GM12878 (cell line): ENCODE results near the gene ACSS1. TPM values are rescaled to one million over a fixed set of nuclear protein-coding genes. Genes with fewer than 3 reads are reported as not detected.

Experiments
- ATAC-seq: fragments of 200-7000 bp; cut with Tn5 transposase; 3 replicates; pipeline ENCODE4 v1.9.1; 2020; ENCODE audit warnings: mild to moderate bottlenecking, moderate library complexity
- BruUV-seq: library from RNA; stranded (reverse); fragments of 400-500 nt; replicated peaks from 2 replicates; lab custom pipeline; 2021; lab: Mats Ljungman, UMichigan
- CTCF ChIA-PET: fragments of 300-600 bp; sonication (Branson Sonifier 250); formaldehyde crosslinking; extraction: SDS; loops from one replicate; lab custom pipeline; 2021; ENCODE audit warnings: inconsistent platforms; lab: Yijun Ruan, JAX
- POLR2A ChIA-PET: fragments of 350-600 bp; formaldehyde crosslinking; extraction: SDS; loops from one replicate; lab custom pipeline; 2021; ENCODE audit warnings: inconsistent platforms; lab: Charles Lee
- RAD21 ChIA-PET: fragments of 300-600 bp; sonication (Branson Sonifier 250); formaldehyde crosslinking; loops from one replicate; lab custom pipeline; 2023; ENCODE audit warnings: antibody characterized with exemption; ENCODE audit not compliant: unreplicated experiment; lab: Charles Lee
- SMC1A ChIA-PET: fragments of 300-600 bp; sonication (Branson Sonifier 250); formaldehyde crosslinking; loops from one replicate; lab custom pipeline; 2023; ENCODE audit not compliant: unreplicated experiment, uncharacterized antibody; lab: Charles Lee
- DNase-seq: peaks from one replicate; pipeline ENCODE4 v3.0.0-alpha.2; 2011; ENCODE audit warnings: low read depth, low spot score
- FAIRE-seq: peaks from 3 replicates; lab custom pipeline; 2011; peaks lifted over from hg19 to GRCh38; lab: Jason Lieb, UNC
- H2AFZ ChIP-seq: 2 replicates; pipeline ENCODE4 v1.6.0; 2011; ENCODE audit warnings: low read depth, low read length, control low read depth; ENCODE audit not compliant: control insufficient read depth
- H3K27ac ChIP-seq: 2 replicates; pipeline ENCODE4 v1.5.1; 2011; ENCODE audit warnings: control low read depth; ENCODE audit not compliant: control insufficient read depth, insufficient read depth
- H3K27me3 ChIP-seq, 2 experiments: replicated peaks in 1 of 2; 2 replicates each; pipeline versions ENCODE4 v1.6.0 to v1.6.1; 2011; ENCODE audit warnings: low read length in 1 of 2; ENCODE audit not compliant: control insufficient read depth in 2 of 2, insufficient read depth in 2 of 2
- H3K36me3 ChIP-seq, 2 experiments: 2 replicates each; pipeline ENCODE4 v1.5.1; 2011; ENCODE audit warnings: low read length in 1 of 2; ENCODE audit not compliant: control insufficient read depth in 2 of 2, insufficient read depth in 2 of 2
- H3K4me1 ChIP-seq: 2 replicates; pipeline ENCODE4 v1.6.1; 2011; ENCODE audit warnings: mild to moderate bottlenecking, low read length, moderate library complexity, mixed read lengths; ENCODE audit not compliant: control insufficient read depth, insufficient read depth
- H3K4me2 ChIP-seq: 2 replicates; pipeline ENCODE4 v1.6.0; 2011; ENCODE audit warnings: control low read depth; ENCODE audit not compliant: control insufficient read depth, insufficient read depth
- H3K4me3 ChIP-seq: fragments of 200-600 bp; sonication (generic); 2 replicates; pipeline ENCODE4 v1.5.1; 2016
- H3K79me2 ChIP-seq: 2 replicates; pipeline ENCODE4 v1.6.0; 2011; ENCODE audit warnings: low read length; ENCODE audit not compliant: control insufficient read depth, insufficient read depth
- H3K9ac ChIP-seq: 2 replicates; pipeline ENCODE4 v1.8.0; 2011; ENCODE audit warnings: low read length, control low read depth, mixed read lengths; ENCODE audit not compliant: control insufficient read depth, insufficient read depth
- H3K9me3 ChIP-seq: replicated peaks from 3 replicates; pipeline ENCODE4 v1.5.1; 2011; ENCODE audit warnings: mild to moderate bottlenecking, low read length; ENCODE audit not compliant: control insufficient read depth, insufficient read depth
- H4K20me1 ChIP-seq: 2 replicates; pipeline ENCODE4 v1.6.0; 2011; ENCODE audit not compliant: control insufficient read depth, insufficient read depth
- CHD2 ChIP-seq: IDR thresholded peaks from 2 replicates; pipeline ENCODE4 v1.6.1; 2011; ENCODE audit warnings: low read depth, low read length, improper control_type of control experiment, borderline replicate concordance
- GABPA ChIP-seq: IDR thresholded peaks from 2 replicates; pipeline ENCODE4 v1.6.1; 2014; ENCODE audit warnings: antibody characterized with exemption, low read depth, mild to moderate bottlenecking, inconsistent platforms
- IRF5 ChIP-seq: fragments of 450-650 bp; IDR thresholded peaks from 2 replicates; pipeline ENCODE4 v1.6.1; 2017; ENCODE audit warnings: borderline replicate concordance
- NFYB ChIP-seq: IDR thresholded peaks from 2 replicates; pipeline ENCODE4 v1.6.1; 2011; ENCODE audit warnings: low read depth, mild to moderate bottlenecking, low read length, improper control_type of control experiment, moderate library complexity; ENCODE audit not compliant: insufficient read depth
- USF1 ChIP-seq: IDR thresholded peaks from 2 replicates; pipeline ENCODE4 v1.6.1; 2011; ENCODE audit warnings: borderline replicate concordance, low read depth, mild to moderate bottlenecking, moderate library complexity, mixed read lengths, low read length; ENCODE audit not compliant: insufficient read depth; ENCODE audit errors: extremely low read length
- WGBS: methylation state at CpG from one replicate; pipeline ENCODE4 v1.1.6; 2016; ENCODE audit warnings: low lambda C conversion rate; ENCODE audit not compliant: insufficient replicate concordance, insufficient coverage; ENCODE audit errors: missing lambda C conversion rate; 5-methylcytosine and 5-hydroxymethylcytosine counted together
- in situ Hi-C: fragments of 300-500 bp; cut with MboI; formaldehyde crosslinking; loops from 9 replicates; pipeline ENCODE4 v1.14.3; 2018; ENCODE audit warnings: mixed read lengths
- intact Hi-C: fragments of 100-400 bp; cut with micrococcal nuclease; formaldehyde crosslinking; loops from one replicate; pipeline ENCODE4 v1.14.2; 2022; ENCODE audit not compliant: unreplicated experiment
- polyA plus RNA-seq, 11 experiments: library from polyadenylated mRNA; depleted of rRNA in 4 of 11; unstranded in 6 of 11; stranded (reverse) in 5 of 11; fragments of >200 nt; fragmentation: Nextera tagmentation in 4 of 11; fragmentation: Illumina TruSeq in 1 of 11; extraction: Ambion mirVana in 4 of 11; extraction: Trizol in 1 of 11; gene quantifications; 1 replicate in 1 of 11; 2 replicates in 10 of 11; pipeline versions ENCODE4 v1.2.1 to v1.2.3, GENCODE V29; 2011 to 2016; ENCODE audit warnings: inconsistent platforms in 2 of 11, missing spikeins in 2 of 11, low read depth in 1 of 11
- total RNA-seq, 4 experiments: library from RNA; depleted of rRNA in 3 of 4; stranded (reverse); fragments of >200 nt in 3 of 4; fragmentation: Illumina TruSeq in 1 of 4; extraction: Trizol in 1 of 4; gene quantifications; 2 replicates each; pipeline versions ENCODE4 v1.2.1 to v1.2.3, GENCODE V29; 2013 to 2021

ACSS1 gene
- total and polyA plus RNA-seq, 10 of the 15 experiments (the other 5 are each of a cell fraction or from before 2014, with no cell fraction given) = 1.3 to 44.9 (median 31.1) TPM

GRCh38 chr20:25032065-25032477, 25.9 kb downstream of the ACSS1 start:
- RAD21 ChIA-PET = interaction anchor here (0.6 kb wide), 1 partner anchor 9 kb away, joined by 3 read pairs; no protein-coding TSS in a partner anchor
- Histone ChIP-seq H3K4me1 (peaks cover 13% of the 10 kb centered on the region), H3K27me3 (no peaks in the 10 kb centered on the region), H3K4me2 (no peak overlapping the region), H3K9ac (no peak overlapping the region), H3K9me3 (no peaks in the 10 kb centered on the region), H4K20me1 (no peaks in the 10 kb centered on the region), H3K79me2 (peaks cover 2% of the 10 kb centered on the region), H2AFZ (no peak overlapping the region), H3K36me3 (peaks cover 0 to 6% of the 10 kb centered on the region in 2 experiments; a peak in 2 of 4 replicates), H3K4me3 (no peak overlapping the region), H3K27ac (no peak overlapping the region)
- FAIRE-seq (no peak), DNase-seq (no peak), ATAC-seq (no peak)
- CTCF ChIA-PET = interaction anchor here (1.3 kb wide), 1 partner anchor 367 kb away, joined by 4 read pairs; no protein-coding TSS in a partner anchor
- SMC1A ChIA-PET = interaction anchor here (1.1 kb wide), 1 partner anchor 38 kb away, joined by 3 read pairs; no protein-coding TSS in a partner anchor
- in situ Hi-C loops = no loop called here
- TF ChIP-seq CHD2 = no peak
- 0 out of 2 replicates have a peak, but pooled peaks have one; percentile 31 for TF ChIP-seq NFYB
- no peak for TF ChIP-seq GABPA
- no peak for TF ChIP-seq IRF5
- TF ChIP-seq USF1 = peak; percentile 71
- WGBS = 89% methylated on average over 16 of the region's 16 CpGs
- BruUV-seq = no TSS peak
- POLR2A ChIA-PET = no interaction called here
- intact Hi-C loops = no loop called here
